ENCODE data around the gene GNPTG. TPM values are rescaled to one million over a fixed set of nuclear protein-coding genes. Genes with fewer than 3 reads are reported as not detected.

The GNPTG gene
- total and polyA plus RNA-seq, 2 of the 13 experiments (the other 11 are each of a cell fraction or from before 2014, with no cell fraction given): 22.7 to 71.1 TPM

GRCh38 chr16:1379304-1380076, 27.8 kb downstream of the GNPTG start (continued):
- TF ChIP-seq, protein P1, sequence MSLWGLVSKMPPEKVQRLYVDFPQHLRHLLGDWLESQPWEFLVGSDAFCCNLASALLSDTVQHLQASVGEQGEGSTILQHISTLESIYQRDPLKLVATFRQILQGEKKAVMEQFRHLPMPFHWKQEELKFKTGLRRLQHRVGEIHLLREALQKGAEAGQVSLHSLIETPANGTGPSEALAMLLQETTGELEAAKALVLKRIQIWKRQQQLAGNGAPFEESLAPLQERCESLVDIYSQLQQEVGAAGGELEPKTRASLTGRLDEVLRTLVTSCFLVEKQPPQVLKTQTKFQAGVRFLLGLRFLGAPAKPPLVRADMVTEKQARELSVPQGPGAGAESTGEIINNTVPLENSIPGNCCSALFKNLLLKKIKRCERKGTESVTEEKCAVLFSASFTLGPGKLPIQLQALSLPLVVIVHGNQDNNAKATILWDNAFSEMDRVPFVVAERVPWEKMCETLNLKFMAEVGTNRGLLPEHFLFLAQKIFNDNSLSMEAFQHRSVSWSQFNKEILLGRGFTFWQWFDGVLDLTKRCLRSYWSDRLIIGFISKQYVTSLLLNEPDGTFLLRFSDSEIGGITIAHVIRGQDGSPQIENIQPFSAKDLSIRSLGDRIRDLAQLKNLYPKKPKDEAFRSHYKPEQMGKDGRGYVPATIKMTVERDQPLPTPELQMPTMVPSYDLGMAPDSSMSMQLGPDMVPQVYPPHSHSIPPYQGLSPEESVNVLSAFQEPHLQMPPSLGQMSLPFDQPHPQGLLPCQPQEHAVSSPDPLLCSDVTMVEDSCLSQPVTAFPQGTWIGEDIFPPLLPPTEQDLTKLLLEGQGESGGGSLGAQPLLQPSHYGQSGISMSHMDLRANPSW (CRISPR knock-in tag; IDR thresholded peaks at IDR 0.05; ENCODE audit: borderline replicate concordance): no peak
- TF ChIP-seq PLSCR1 (CRISPR knock-in tag; IDR thresholded peaks at IDR 0.05; ENCODE audit: borderline replicate concordance) (no peak), ONECUT2 (CRISPR knock-in tag; IDR thresholded peaks at IDR 0.05) (no peak), ARHGAP35 (CRISPR knock-in tag; IDR thresholded peaks at IDR 0.05; ENCODE audit: borderline replicate concordance) (no peak), ZNF331 (CRISPR knock-in tag; IDR thresholded peaks at IDR 0.05) (no peak), TEAD3 (CRISPR knock-in tag; optimal IDR thresholded peaks at IDR 0.05; ENCODE audit: borderline replicate concordance) (no peak), SRSF4 (IDR thresholded peaks at IDR 0.05; ENCODE audit: low read depth, low read length, poor library complexity, severe bottlenecking) (no peak), TBX2 (CRISPR knock-in tag; IDR thresholded peaks at IDR 0.05; ENCODE audit: borderline replicate concordance) (peak; percentile 42; the same call in 1 of the 2 replicates), ZNF777 (CRISPR knock-in tag; IDR thresholded peaks at IDR 0.05) (peak; percentile 58; the same call in 1 of the 2 replicates), HMGXB3 (CRISPR knock-in tag; IDR thresholded peaks at IDR 0.05; ENCODE audit: borderline replicate concordance) (no peak), ZNF180 (CRISPR knock-in tag; IDR thresholded peaks at IDR 0.05; ENCODE audit: borderline replicate concordance, low read depth) (no peak), HDAC2 (CRISPR knock-in tag; IDR thresholded peaks at IDR 0.05) (no peak; the same call in 1 of the 2 replicates), DNMT1 (CRISPR knock-in tag; IDR thresholded peaks at IDR 0.05) (no peak), GATAD1 (CRISPR knock-in tag; IDR thresholded peaks at IDR 0.05) (no peak; the same call in 1 of the 2 replicates), ZNF232 (CRISPR knock-in tag; IDR thresholded peaks at IDR 0.05; ENCODE audit: borderline replicate concordance) (no peak), ZNF644 (CRISPR knock-in tag; IDR thresholded peaks at IDR 0.05; ENCODE audit: low read depth) (no peak)
- TF ChIP-seq, protein P2, sequence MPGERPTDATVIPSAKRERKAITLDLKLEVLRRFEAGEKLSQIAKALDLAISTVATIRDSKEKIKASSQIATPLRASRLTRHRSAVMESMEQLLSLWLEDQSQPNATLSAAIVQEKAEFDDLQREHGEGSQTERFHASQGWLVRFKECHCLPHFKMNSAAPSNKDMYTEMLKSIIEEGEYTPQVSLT (CRISPR knock-in tag; IDR thresholded peaks at IDR 0.05; ENCODE audit: borderline replicate concordance, low read depth): no peak
- TF ChIP-seq, protein P3, sequence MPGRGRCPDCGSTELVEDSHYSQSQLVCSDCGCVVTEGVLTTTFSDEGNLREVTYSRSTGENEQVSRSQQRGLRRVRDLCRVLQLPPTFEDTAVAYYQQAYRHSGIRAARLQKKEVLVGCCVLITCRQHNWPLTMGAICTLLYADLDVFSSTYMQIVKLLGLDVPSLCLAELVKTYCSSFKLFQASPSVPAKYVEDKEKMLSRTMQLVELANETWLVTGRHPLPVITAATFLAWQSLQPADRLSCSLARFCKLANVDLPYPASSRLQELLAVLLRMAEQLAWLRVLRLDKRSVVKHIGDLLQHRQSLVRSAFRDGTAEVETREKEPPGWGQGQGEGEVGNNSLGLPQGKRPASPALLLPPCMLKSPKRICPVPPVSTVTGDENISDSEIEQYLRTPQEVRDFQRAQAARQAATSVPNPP (CRISPR knock-in tag; IDR thresholded peaks at IDR 0.05): 0 out of 2 replicates have a peak, but pooled peaks have one; percentile 32
- TF ChIP-seq, protein P4, sequence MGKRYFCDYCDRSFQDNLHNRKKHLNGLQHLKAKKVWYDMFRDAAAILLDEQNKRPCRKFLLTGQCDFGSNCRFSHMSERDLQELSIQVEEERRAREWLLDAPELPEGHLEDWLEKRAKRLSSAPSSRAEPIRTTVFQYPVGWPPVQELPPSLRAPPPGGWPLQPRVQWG (CRISPR knock-in tag; IDR thresholded peaks at IDR 0.05; ENCODE audit: borderline replicate concordance, low read depth): no peak
